Subcutaneous abdominal adipose tissue (tissue), 5 donors: Measurements from ENCODE around the gene NOLC1.
"Not testable (repeated sequence)": the region's sequence is repeated elsewhere in the genome, so short reads cannot be mapped to it uniquely, and the experiment has no call there.

Source experiments
- H3K27ac ChIP-seq: one replicate; pipeline ENCODE4 v1.7.0; 2013; ENCODE audit warnings: low read depth, mild to moderate bottlenecking, inconsistent platforms, low read length, moderate library complexity
- H3K27me3 ChIP-seq, 5 donors: one replicate each; pipeline ENCODE4 v1.7.0; 2013; ENCODE audit warnings: low read length in 5 of 5, inconsistent platforms in 1 of 5; ENCODE audit not compliant: control insufficient read depth in 5 of 5, insufficient read depth in 4 of 5
- H3K36me3 ChIP-seq, 5 donors: one replicate each; pipeline ENCODE4 v1.7.0; 2013; ENCODE audit warnings: low read length in 5 of 5; ENCODE audit not compliant: control insufficient read depth in 5 of 5, insufficient read depth in 5 of 5
- H3K4me1 ChIP-seq, 5 donors: one replicate each; pipeline ENCODE4 v1.7.0; 2013; ENCODE audit warnings: low read length in 5 of 5, mild to moderate bottlenecking in 3 of 5, moderate library complexity in 1 of 5; ENCODE audit not compliant: control insufficient read depth in 5 of 5, insufficient read depth in 5 of 5
- H3K4me3 ChIP-seq, 5 donors: one replicate each; pipeline ENCODE4 v1.7.0; 2013; ENCODE audit warnings: low read length in 5 of 5, low read depth in 1 of 5
- H3K9ac ChIP-seq, 5 donors: one replicate each; pipeline ENCODE4 v1.7.0; 2013; ENCODE audit warnings: low read length in 5 of 5, mild to moderate bottlenecking in 4 of 5, moderate library complexity in 3 of 5
- H3K9me3 ChIP-seq, 5 donors: one replicate each; pipeline ENCODE4 v1.7.0; 2013; ENCODE audit warnings: low read length in 5 of 5; ENCODE audit not compliant: control insufficient read depth in 5 of 5
- donor health status: healthy.
- donor health status: healthy.
- donor health status: healthy.
- donor health status: healthy.
- donor health status: healthy.

The NOLC1 gene

DNA sequence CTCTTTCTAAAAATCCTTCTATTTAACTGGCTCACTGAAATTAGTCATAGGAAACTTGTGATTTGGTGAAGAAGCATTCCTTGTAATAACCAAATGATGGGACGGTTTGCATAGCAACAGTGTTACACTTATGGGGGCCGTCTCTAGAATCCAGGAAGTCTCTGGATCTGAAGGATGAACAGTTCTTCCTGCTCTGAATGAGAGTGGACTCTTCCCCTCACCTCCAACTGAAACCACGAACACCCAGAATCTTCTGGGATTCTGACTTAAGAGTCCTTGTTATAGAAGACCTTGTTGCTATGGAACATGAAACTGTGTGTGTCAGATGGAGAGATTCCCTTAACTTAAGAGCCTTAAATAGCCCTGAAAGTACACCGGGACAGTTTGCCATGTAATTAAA lies 23.2 kb downstream of the NOLC1 start:
- peaks cover 0 to 3% (median 0%) of the 10 kb centered on the region in 5 donors for H3K27me3 ChIP-seq

GRCh38 chr10:102184606-102185005 lies 32.4 kb downstream of the NOLC1 start:
- Histone ChIP-seq H3K27ac (no peak overlapping the region), H3K4me3 (no peak overlapping the region), H3K27me3 (no peaks in the 10 kb centered on the region), H3K36me3 (no peaks in the 10 kb centered on the region), H3K4me1 (peaks cover 0 to 10% (median 7%) of the 10 kb centered on the region in 5 donors), H3K9ac (no peak overlapping the region), H3K9me3 (no peaks in the 10 kb centered on the region)

More for the DNA sequence above, 23.2 kb downstream of the NOLC1 start:
- Histone ChIP-seq H3K9me3 (no peaks in the 10 kb centered on the region), H3K27ac (no peak overlapping the region), H3K36me3 (no peaks in the 10 kb centered on the region), H3K4me3 (no peak overlapping the region), H3K9ac (no peak overlapping the region), H3K4me1 (no peaks in the 10 kb centered on the region)

GRCh38 chr10:102185272-102185671 lies 33.1 kb downstream of the NOLC1 start:
- H3K27ac ChIP-seq = no peak overlapping the region

DNA sequence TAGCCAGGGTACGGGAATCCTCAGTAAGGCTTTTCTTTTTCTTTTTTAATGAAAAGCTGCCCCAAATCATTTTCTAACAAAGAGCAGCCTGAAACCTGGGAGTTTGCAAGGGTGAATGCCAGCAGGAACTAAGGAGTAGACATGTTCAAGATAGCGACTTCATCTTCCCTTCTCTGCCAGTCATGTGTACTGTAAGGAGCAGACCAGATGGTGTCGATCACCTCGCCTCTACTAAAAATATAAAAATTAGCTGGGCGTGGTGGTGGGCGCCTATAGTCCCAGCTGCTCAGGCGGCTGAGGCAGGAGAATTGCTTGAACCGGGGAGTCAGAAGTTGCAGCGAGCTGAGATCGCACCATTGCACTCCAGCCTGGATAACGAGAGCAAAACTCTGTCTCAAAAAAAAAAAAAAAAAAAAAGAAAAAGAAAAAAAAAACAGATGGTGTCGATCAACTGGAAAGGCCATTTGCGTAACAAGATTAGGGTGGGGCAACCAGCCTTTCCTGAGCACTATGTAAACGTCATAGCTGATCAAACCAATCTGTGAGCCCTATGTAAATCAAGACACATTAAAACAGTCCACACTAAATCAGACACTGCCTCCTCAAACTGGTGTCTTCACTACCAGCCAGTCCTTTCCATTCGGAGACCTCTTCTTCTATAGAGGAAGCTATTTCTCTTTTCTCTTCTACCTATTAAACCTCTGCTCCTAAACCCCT lies 33.8 kb downstream of the NOLC1 start:
- Histone ChIP-seq H3K4me3 (no peak overlapping the region), H3K9ac (no peak overlapping the region), H3K27ac (no peak overlapping the region), H3K27me3 (no peaks in the 10 kb centered on the region), H3K4me1 (peaks cover 0 to 11% (median 7%) of the 10 kb centered on the region in 5 donors), H3K36me3 (no peaks in the 10 kb centered on the region), H3K9me3 (no peaks in the 10 kb centered on the region)

More at GRCh38 chr10:102185272-102185671, 33.1 kb downstream of the NOLC1 start:
- H3K36me3 ChIP-seq = no peaks in the 10 kb centered on the region
- H3K27me3 ChIP-seq = no peaks in the 10 kb centered on the region
- no peak overlapping the region for H3K4me3 ChIP-seq
- no peak overlapping the region for H3K9ac ChIP-seq
- no peaks in the 10 kb centered on the region for H3K9me3 ChIP-seq
- peaks cover 0 to 11% (median 7%) of the 10 kb centered on the region in 5 donors for H3K4me1 ChIP-seq

DNA sequence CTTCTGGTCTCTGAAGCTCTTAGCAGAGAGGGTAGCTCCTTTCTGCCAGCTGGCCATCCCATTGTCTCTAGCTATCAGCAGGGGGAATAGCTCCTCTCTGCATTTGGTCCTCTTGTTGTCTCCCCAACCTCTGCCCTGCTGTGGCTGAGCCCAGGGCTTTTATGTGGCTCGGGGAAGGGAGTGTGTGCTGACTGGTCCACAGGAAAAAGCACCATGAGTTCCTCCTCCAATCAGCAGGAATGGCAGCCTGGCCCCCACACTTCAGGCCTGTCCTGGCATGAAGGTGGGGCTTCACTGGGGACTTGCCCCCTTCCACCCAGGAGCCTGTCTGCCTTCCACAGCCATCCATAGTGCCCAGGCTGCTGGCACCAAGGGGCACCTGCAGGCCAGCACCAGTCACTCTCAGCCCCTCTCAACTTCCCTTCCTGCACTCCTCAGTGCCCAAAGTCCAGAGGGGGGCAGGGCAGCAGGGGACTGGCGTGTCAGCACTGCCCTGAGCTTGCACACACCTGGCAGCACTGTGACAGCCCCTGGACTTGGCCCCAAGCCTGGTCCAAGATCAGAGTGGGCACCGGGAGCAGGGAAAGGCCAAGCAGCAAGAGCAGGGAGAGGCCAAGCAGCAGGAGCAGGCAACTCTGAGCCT lies 36.2 kb downstream of the NOLC1 start:
- Histone ChIP-seq H3K4me1 (peaks cover 5 to 11% (median 7%) of the 10 kb centered on the region in 5 donors), H3K27ac (no peak overlapping the region)

GRCh38 chr10:102188941-102189898 lies 37.0 kb downstream of the NOLC1 start:
- H3K4me3 ChIP-seq, H3K9me3 ChIP-seq, H3K27ac ChIP-seq, H3K9ac ChIP-seq, H3K27me3 ChIP-seq, H3K36me3 ChIP-seq: not testable (repeated sequence)
- H3K4me1 ChIP-seq = peaks cover 5 to 11% (median 7%) of the 10 kb centered on the region in 5 donors

More for the DNA sequence above, 36.2 kb downstream of the NOLC1 start:
- Histone ChIP-seq H3K9me3 (peaks cover 0 to 3% (median 0%) of the 10 kb centered on the region in 5 donors), H3K36me3 (no peaks in the 10 kb centered on the region), H3K27me3 (peaks cover 0 to 3% (median 0%) of the 10 kb centered on the region in 5 donors), H3K4me3 (no peak overlapping the region), H3K9ac (no peak overlapping the region)

GRCh38 chr10:102191956-102192355 lies 39.8 kb downstream of the NOLC1 start:
- Histone ChIP-seq H3K27me3 (peaks cover 0 to 3% (median 0%) of the 10 kb centered on the region in 5 donors), H3K4me1 (peaks cover 5 to 11% (median 7%) of the 10 kb centered on the region in 5 donors), H3K9me3 (peaks cover 0 to 3% (median 0%) of the 10 kb centered on the region in 5 donors), H3K4me3 (no peak overlapping the region), H3K36me3 (no peaks in the 10 kb centered on the region), H3K27ac (no peak overlapping the region), H3K9ac (peak overlapping the region in 1 of 5 donors; percentile 93)

GRCh38 chr10:102195296-102195870 lies 43.2 kb downstream of the NOLC1 start:
- Histone ChIP-seq H3K4me3 (no peak overlapping the region), H3K27ac (no peak overlapping the region), H3K36me3 (no peaks in the 10 kb centered on the region), H3K4me1 (peaks cover 0 to 5% (median 0%) of the 10 kb centered on the region in 5 donors), H3K27me3 (peaks cover 0 to 3% (median 0%) of the 10 kb centered on the region in 5 donors), H3K9me3 (peaks cover 0 to 3% (median 0%) of the 10 kb centered on the region in 5 donors), H3K9ac (no peak overlapping the region)

DNA sequence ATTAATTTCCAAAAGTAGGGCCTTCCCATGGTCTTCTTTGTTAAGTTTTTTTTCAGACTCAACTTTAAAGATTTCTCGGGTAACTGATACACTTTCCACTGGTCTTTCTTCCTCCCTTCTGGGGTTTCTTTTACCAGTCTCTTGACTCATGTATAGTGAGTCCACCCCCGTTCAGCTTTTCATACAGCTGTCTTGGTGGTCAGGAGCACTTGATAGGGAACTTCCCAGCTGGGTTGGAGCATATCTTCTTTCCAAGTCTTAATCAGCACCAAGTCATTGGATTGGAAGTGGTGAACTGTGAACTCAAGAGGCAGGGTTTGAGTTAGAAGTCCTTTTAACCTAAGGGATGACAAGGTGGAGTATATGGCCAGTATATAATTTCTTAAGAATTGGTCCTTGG lies 44.7 kb downstream of the NOLC1 start:
- peaks cover 0 to 2% (median 0%) of the 10 kb centered on the region in 5 donors for H3K9me3 ChIP-seq

More for the DNA sequence above, 44.7 kb downstream of the NOLC1 start:
- Histone ChIP-seq H3K27me3 (peaks cover 0 to 3% (median 0%) of the 10 kb centered on the region in 5 donors), H3K4me3 (no peak overlapping the region), H3K9ac (no peak overlapping the region), H3K36me3 (no peaks in the 10 kb centered on the region), H3K4me1 (peaks cover 0 to 5% (median 0%) of the 10 kb centered on the region in 5 donors), H3K27ac (no peak overlapping the region)
